K562 (cell line): Measurements from ENCODE around the gene NEK2. TPM values are rescaled to one million over a fixed set of nuclear protein-coding genes. Genes with fewer than 3 reads are reported as not detected.

Source experiments
- ADNP ChIP-seq: fragments of 200-800 bp; sonication (Bioruptor generic); IDR thresholded peaks from 2 replicates; pipeline ENCODE4 v1.6.1; 2016; ENCODE audit warnings: missing genetic modification characterization, missing compliant biosample characterization
- CREB3L1 ChIP-seq: fragments of 450-650 bp; IDR thresholded peaks from 2 replicates; pipeline ENCODE4 v1.6.1; 2014; ENCODE audit warnings: low read depth, mild to moderate bottlenecking, moderate library complexity, borderline replicate concordance
- CTBP1 ChIP-seq: fragments of 450-650 bp; IDR thresholded peaks from 2 replicates; pipeline ENCODE4 v1.6.1; 2016; ENCODE audit warnings: borderline replicate concordance
- EHMT2 ChIP-seq: fragments of 450-650 bp; IDR thresholded peaks from 2 replicates; pipeline ENCODE4 v1.6.1; 2018; ENCODE audit warnings: antibody characterized with exemption
- ETV5 ChIP-seq: sonication (generic); formaldehyde crosslinking; IDR thresholded peaks from 2 replicates; pipeline ENCODE4 v1.4.0; 2020; ENCODE audit warnings: low read depth, mild to moderate bottlenecking, missing genetic modification reagents
- EZH2 ChIP-seq: IDR thresholded peaks from 2 replicates; pipeline ENCODE4 v1.6.1; 2012; ENCODE audit warnings: low read depth, mild to moderate bottlenecking, inconsistent platforms, low read length, borderline replicate concordance
- GABPB2 ChIP-seq: fragments of 250-450 bp; sonication (Bioruptor Pico); conservative IDR thresholded peaks from 2 replicates; pipeline ENCODE4 v1.5.1; 2021; ENCODE audit warnings: mild to moderate bottlenecking
- HLTF ChIP-seq: fragments of 450-650 bp; IDR thresholded peaks from 2 replicates; pipeline ENCODE4 v1.6.1; 2016
- KLF1 ChIP-seq: fragments of 450-650 bp; IDR thresholded peaks from 2 replicates; pipeline ENCODE4 v1.6.1; 2016; ENCODE audit warnings: missing genetic modification characterization, missing compliant biosample characterization
- MNT ChIP-seq, 2 experiments: fragments of 450-650 bp; conservative IDR thresholded peaks; 2 replicates each; pipeline ENCODE4 v1.6.1; 2017; ENCODE audit warnings: mild to moderate bottlenecking in 2 of 2, moderate library complexity in 2 of 2
- PTRF ChIP-seq: fragments of 450-650 bp; IDR thresholded peaks from 2 replicates; pipeline ENCODE4 v1.6.1; 2016; ENCODE audit warnings: mild to moderate bottlenecking, missing genetic modification characterization, missing compliant biosample characterization
- RCOR1 ChIP-seq, 2 experiments: IDR thresholded peaks; 2 replicates each; pipeline ENCODE4 v1.6.1; 2012; ENCODE audit warnings: low read depth in 2 of 2, low read length in 2 of 2, borderline replicate concordance in 1 of 2, improper control_type of control experiment in 1 of 2
- SIN3A ChIP-seq, 2 experiments: fragments of 150-350 bp in 1 of 2; IDR thresholded peaks; 2 replicates each; pipeline ENCODE4 v1.6.1; 2011 to 2016; ENCODE audit warnings: borderline replicate concordance in 2 of 2, low read depth in 2 of 2, low read length in 2 of 2, mild to moderate bottlenecking in 2 of 2, moderate library complexity in 2 of 2; ENCODE audit not compliant: control insufficient read depth in 1 of 2
- SREBF1 ChIP-seq: fragments of 150-350 bp; IDR thresholded peaks from 2 replicates; pipeline ENCODE4 v1.6.1; 2014; ENCODE audit warnings: antibody characterized with exemption, low read depth, low read length, borderline replicate concordance
- TCF7L2 ChIP-seq: fragments of 150-350 bp; IDR thresholded peaks from 2 replicates; pipeline ENCODE4 v1.6.1; 2016; ENCODE audit warnings: low read depth, mild to moderate bottlenecking, low read length, moderate library complexity
- ZBTB43 ChIP-seq: sonication (generic); formaldehyde crosslinking; IDR thresholded peaks from 2 replicates; pipeline ENCODE4 v1.8.0; 2023; ENCODE audit warnings: mild to moderate bottlenecking, missing genetic modification reagents
- ZHX1 ChIP-seq: fragments of 150-350 bp; conservative IDR thresholded peaks from 2 replicates; pipeline ENCODE4 v1.6.1; 2014; ENCODE audit warnings: low read length
- ZNF140 ChIP-seq: fragments of 250-450 bp; sonication (Bioruptor Pico); IDR thresholded peaks from 2 replicates; pipeline ENCODE4 v1.8.0; 2021; ENCODE audit warnings: moderate library complexity, mild to moderate bottlenecking, inconsistent platforms
- ZNF511 ChIP-seq: sonication (generic); formaldehyde crosslinking; IDR thresholded peaks from 2 replicates; pipeline ENCODE4 v1.8.0; 2022; ENCODE audit warnings: mild to moderate bottlenecking, missing genetic modification reagents
- polyA plus RNA-seq, 8 experiments: library from polyadenylated mRNA; depleted of rRNA in 4 of 8; stranded (reverse) in 5 of 8; unstranded in 3 of 8; fragments of >200 nt; fragmentation: Nextera tagmentation in 2 of 8; fragmentation: Illumina TruSeq in 1 of 8; extraction: Ambion mirVana in 2 of 8; extraction: Trizol in 1 of 8; gene quantifications; 2 replicates each; pipeline versions ENCODE4 v1.2.1 to v1.2.3, GENCODE V29; 2011 to 2014; ENCODE audit warnings: inconsistent platforms in 1 of 8, missing spikeins in 1 of 8
- total RNA-seq, 7 experiments: library from RNA; depleted of rRNA in 6 of 7; stranded (reverse); fragments of >200 nt in 6 of 7; fragmentation: Illumina TruSeq in 2 of 7; extraction: Trizol in 2 of 7; gene quantifications; 2 replicates each; pipeline versions ENCODE4 v1.2.1 to v1.2.3, GENCODE V29; 2011 to 2021; ENCODE audit warnings: low replicate concordance in 1 of 7

The NEK2 gene
- total and polyA plus RNA-seq, 9 of the 15 experiments (the other 6 are each of a cell fraction or from before 2014, with no cell fraction given) = 30.0 to 74.7 (median 66.4) TPM

- TF ChIP-seq ZHX1 (no peak), SREBF1 (no peak), SIN3A (IDR thresholded peaks at IDR 0.05; ENCODE audit: borderline replicate concordance in 2 of 2, control insufficient read depth in 1 of 2, low read depth in 2 of 2, low read length in 2 of 2) (no peak), ZNF511 (CRISPR knock-in tag) (no peak), CTBP1 (0 out of 2 replicates have a peak, but pooled peaks have one; percentile 6), ZNF140 (no peak), TCF7L2 (no peak), EHMT2 (no peak), ADNP (tag) (peak; percentile 53; the same call in 1 of the 2 replicates), MNT (conservative IDR thresholded peaks at IDR 0.05) (peak in 1 of 2 experiments; percentile 9; a peak in 1 of 4 replicates), RCOR1 (IDR thresholded peaks at IDR 0.05; ENCODE audit: borderline replicate concordance in 1 of 2, low read depth in 2 of 2, low read length in 2 of 2) (no peak), HLTF (peak; percentile 57; the same call in 1 of the 2 replicates), GABPB2 (no peak), CREB3L1 (0 out of 2 replicates have a peak, but pooled peaks have one; percentile 2), EZH2 (no peak), KLF1 (0 out of 2 replicates have a peak, but pooled peaks have one; percentile 18), ZBTB43 (CRISPR knock-in tag) (no peak), ETV5 (CRISPR knock-in tag) (peak; percentile 22; the same call in 1 of the 2 replicates), PTRF (tag) (no peak)
These were observed 724 bp upstream of the NEK2 start (continued) for GRCh38 chr1:211676106-211676583.
